SH-SY5Y (cell line): ENCODE results near the gene ACSL3.

ENCODE experiments used
- GATA2 ChIP-seq: IDR thresholded peaks from 2 replicates; pipeline ENCODE4 v1.6.1; 2011; ENCODE audit warnings: mild to moderate bottlenecking, low read depth, low read length
- GATA3 ChIP-seq: IDR thresholded peaks from 2 replicates; pipeline ENCODE4 v1.6.1; 2011; ENCODE audit warnings: low read depth, mild to moderate bottlenecking, low read length, moderate library complexity

DNA sequence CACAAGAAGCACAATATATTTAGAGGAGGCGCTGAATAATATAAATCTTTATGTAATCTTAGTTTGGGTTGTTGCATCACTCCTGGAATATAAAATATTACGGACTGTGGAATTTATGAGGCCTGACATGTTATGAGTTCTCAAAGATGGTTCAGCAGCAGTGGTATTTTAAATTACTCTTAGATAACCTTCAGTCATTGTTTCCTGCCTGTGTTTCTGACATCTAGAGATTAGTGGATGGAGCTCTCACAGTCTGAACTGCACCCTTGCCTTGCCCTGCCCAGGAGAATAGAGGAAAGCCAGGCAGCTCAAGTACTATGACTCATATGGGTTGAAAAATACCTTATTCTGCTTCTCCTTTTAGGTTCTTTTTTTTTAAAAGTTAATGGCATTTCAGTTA, 70.0 kb downstream of the ACSL3 start:
- TF ChIP-seq GATA2 (no peak), GATA3 (no peak)
